Endometrial microvascular endothelial cells (primary cell): ENCODE data around the gene RAB9B. TPM values are rescaled to one million over a fixed set of nuclear protein-coding genes. Genes with fewer than 3 reads are reported as not detected.
"Not testable (repeated sequence)": the region's sequence is repeated elsewhere in the genome, so short reads cannot be mapped to it uniquely, and the experiment has no call there.

Experiments used
- in situ Hi-C: cut with HindIII; loops from 2 replicates; pipeline ENCODE4 v1.10.0; 2017; ENCODE audit warnings: low sequenced_read_pairs, low pct_unique_long_range_greater_than_20kb; ENCODE audit errors: inconsistent ontology term
- total RNA-seq: library from RNA; depleted of rRNA; stranded (reverse); fragments of >200 nt; gene quantifications from one replicate; pipeline ENCODE4 v1.2.3, GENCODE V29; 2015; ENCODE audit errors: inconsistent ontology term

Gene RAB9B
- total RNA-seq, 1 donor from 2014 or later: 0.46 TPM

GRCh38 chrX:103818842-103819619 is 13.0 kb downstream of the RAB9B start:
- in situ Hi-C loops: no loop called here

GRCh38 chrX:103817502-103817901 is 14.6 kb downstream of the RAB9B start:
- in situ Hi-C loops: no loop called here

- in situ Hi-C loops: not testable (repeated sequence)
Observed at GRCh38 chrX:103817101-103817500, 15.0 kb downstream of the RAB9B start.

- in situ Hi-C loops: no loop called here
Observed at GRCh38 chrX:103811858-103812257, 20.2 kb downstream of the RAB9B start.

GRCh38 chrX:103806862-103807474 is 25.1 kb downstream of the RAB9B start:
- in situ Hi-C loops: no loop called here

GRCh38 chrX:103805860-103806259 is 26.2 kb downstream of the RAB9B start:
- in situ Hi-C loops: no loop called here

GRCh38 chrX:103800318-103800717 is 31.7 kb downstream of the RAB9B start:
- in situ Hi-C loops: no loop called here

GRCh38 chrX:103797691-103798090 is 34.4 kb downstream of the RAB9B start:
- in situ Hi-C loops: no loop called here

- in situ Hi-C loops: no loop called here
Observed at GRCh38 chrX:103794119-103794518, 37.9 kb downstream of the RAB9B start.

GRCh38 chrX:103793545-103793940 is 38.5 kb downstream of the RAB9B start:
- in situ Hi-C loops: no loop called here

GRCh38 chrX:103792916-103793544 is 39.0 kb downstream of the RAB9B start:
- in situ Hi-C loops: no loop called here

- in situ Hi-C loops: no loop called here
Observed at GRCh38 chrX:103791826-103792485, 40.1 kb downstream of the RAB9B start.

GRCh38 chrX:103791228-103791627 is 40.8 kb downstream of the RAB9B start:
- in situ Hi-C loops: no loop called here

GRCh38 chrX:103789004-103789403 is 43.1 kb downstream of the RAB9B start:
- in situ Hi-C loops: no loop called here

- in situ Hi-C loops: no loop called here
Observed at GRCh38 chrX:103783971-103784370, 48.1 kb downstream of the RAB9B start.

GRCh38 chrX:103783196-103783595 is 48.9 kb downstream of the RAB9B start:
- in situ Hi-C loops: no loop called here

GRCh38 chrX:103782640-103783039 is 49.4 kb downstream of the RAB9B start:
- in situ Hi-C loops: no loop called here

GRCh38 chrX:103781706-103782105 is 50.4 kb downstream of the RAB9B start:
- in situ Hi-C loops: no loop called here

GRCh38 chrX:103781062-103781402 is 51.0 kb downstream of the RAB9B start:
- in situ Hi-C loops: no loop called here
